ENCODE measurements around the gene RNF148. TPM values are rescaled to one million over a fixed set of nuclear protein-coding genes. Genes with fewer than 3 reads are reported as not detected.

RNF148 gene
- total and polyA plus RNA-seq, 4 donors: 0.09 to 3.5 (median 0.09) TPM; not detected in 1

DNA sequence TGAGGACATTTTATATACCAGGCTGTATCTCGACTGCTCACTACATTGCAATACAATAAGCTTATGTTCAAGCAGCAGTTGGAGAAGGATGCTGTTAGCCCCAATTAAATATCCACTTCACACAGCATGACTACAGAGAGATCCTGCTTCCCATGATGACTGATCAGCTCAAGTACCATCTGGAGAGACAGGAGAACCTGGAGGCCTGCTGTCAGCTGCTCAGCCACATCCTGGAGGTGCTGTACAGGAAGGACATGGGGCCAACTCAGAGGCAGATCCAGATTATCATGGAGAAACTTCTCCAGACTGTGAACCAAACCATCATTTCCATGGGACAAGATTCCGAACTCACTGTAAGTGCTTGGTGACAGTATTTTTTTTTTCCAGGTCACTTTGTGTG lies 26.3 kb downstream of the RNF148 start:
- Histone ChIP-seq H3K9me3 (ENCODE audit: control insufficient read depth in 4 of 4, low read length in 3 of 4) (no peaks in the 10 kb centered on the region), H3K27me3 (ENCODE audit: control insufficient read depth in 4 of 4, insufficient read depth in 4 of 4, low read length in 3 of 4) (no peaks in the 10 kb centered on the region), H3K36me3 (ENCODE audit: control insufficient read depth in 4 of 4, insufficient read depth in 3 of 4, low read depth in 1 of 4, low read length in 3 of 4) (no peaks in the 10 kb centered on the region), H3K27ac (ENCODE audit: low read depth in 1 of 2, low read length in 2 of 2) (no peak overlapping the region), H3K4me3 (ENCODE audit: low read depth in 1 of 3, low read length in 3 of 3) (no peak overlapping the region), H3K9ac (ENCODE audit: low read depth in 1 of 2, low read length in 2 of 2) (no peak overlapping the region), H3K4me1 (ENCODE audit: control insufficient read depth in 4 of 4, insufficient read depth in 4 of 4, low read length in 3 of 4) (no peaks in the 10 kb centered on the region)
- no peak for TF ChIP-seq RAD21 (IDR thresholded peaks at IDR 0.05)
- TF ChIP-seq HNF4A (conservative IDR thresholded peaks at IDR 0.05): no peak
- no peak for TF ChIP-seq NR2F2 (IDR thresholded peaks at IDR 0.05)
- no peak for TF ChIP-seq SP1 (IDR thresholded peaks at IDR 0.05)
- TF ChIP-seq HNF4G (IDR thresholded peaks at IDR 0.05): no peak
- TF ChIP-seq, protein P1, sequence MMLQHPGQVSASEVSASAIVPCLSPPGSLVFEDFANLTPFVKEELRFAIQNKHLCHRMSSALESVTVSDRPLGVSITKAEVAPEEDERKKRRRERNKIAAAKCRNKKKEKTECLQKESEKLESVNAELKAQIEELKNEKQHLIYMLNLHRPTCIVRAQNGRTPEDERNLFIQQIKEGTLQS (IDR thresholded peaks at IDR 0.05): no peak
- no peak for TF ChIP-seq EGR1 (IDR thresholded peaks at IDR 0.05; ENCODE audit: low read depth in 2 of 2)
- no peak for TF ChIP-seq FOXA1 (IDR thresholded peaks at IDR 0.05)
- TF ChIP-seq, protein P2, sequence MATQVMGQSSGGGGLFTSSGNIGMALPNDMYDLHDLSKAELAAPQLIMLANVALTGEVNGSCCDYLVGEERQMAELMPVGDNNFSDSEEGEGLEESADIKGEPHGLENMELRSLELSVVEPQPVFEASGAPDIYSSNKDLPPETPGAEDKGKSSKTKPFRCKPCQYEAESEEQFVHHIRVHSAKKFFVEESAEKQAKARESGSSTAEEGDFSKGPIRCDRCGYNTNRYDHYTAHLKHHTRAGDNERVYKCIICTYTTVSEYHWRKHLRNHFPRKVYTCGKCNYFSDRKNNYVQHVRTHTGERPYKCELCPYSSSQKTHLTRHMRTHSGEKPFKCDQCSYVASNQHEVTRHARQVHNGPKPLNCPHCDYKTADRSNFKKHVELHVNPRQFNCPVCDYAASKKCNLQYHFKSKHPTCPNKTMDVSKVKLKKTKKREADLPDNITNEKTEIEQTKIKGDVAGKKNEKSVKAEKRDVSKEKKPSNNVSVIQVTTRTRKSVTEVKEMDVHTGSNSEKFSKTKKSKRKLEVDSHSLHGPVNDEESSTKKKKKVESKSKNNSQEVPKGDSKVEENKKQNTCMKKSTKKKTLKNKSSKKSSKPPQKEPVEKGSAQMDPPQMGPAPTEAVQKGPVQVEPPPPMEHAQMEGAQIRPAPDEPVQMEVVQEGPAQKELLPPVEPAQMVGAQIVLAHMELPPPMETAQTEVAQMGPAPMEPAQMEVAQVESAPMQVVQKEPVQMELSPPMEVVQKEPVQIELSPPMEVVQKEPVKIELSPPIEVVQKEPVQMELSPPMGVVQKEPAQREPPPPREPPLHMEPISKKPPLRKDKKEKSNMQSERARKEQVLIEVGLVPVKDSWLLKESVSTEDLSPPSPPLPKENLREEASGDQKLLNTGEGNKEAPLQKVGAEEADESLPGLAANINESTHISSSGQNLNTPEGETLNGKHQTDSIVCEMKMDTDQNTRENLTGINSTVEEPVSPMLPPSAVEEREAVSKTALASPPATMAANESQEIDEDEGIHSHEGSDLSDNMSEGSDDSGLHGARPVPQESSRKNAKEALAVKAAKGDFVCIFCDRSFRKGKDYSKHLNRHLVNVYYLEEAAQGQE (IDR thresholded peaks at IDR 0.05): no peak
- TF ChIP-seq, protein P3, sequence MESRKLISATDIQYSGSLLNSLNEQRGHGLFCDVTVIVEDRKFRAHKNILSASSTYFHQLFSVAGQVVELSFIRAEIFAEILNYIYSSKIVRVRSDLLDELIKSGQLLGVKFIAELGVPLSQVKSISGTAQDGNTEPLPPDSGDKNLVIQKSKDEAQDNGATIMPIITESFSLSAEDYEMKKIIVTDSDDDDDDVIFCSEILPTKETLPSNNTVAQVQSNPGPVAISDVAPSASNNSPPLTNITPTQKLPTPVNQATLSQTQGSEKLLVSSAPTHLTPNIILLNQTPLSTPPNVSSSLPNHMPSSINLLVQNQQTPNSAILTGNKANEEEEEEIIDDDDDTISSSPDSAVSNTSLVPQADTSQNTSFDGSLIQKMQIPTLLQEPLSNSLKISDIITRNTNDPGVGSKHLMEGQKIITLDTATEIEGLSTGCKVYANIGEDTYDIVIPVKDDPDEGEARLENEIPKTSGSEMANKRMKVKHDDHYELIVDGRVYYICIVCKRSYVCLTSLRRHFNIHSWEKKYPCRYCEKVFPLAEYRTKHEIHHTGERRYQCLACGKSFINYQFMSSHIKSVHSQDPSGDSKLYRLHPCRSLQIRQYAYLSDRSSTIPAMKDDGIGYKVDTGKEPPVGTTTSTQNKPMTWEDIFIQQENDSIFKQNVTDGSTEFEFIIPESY (IDR thresholded peaks at IDR 0.05): no peak
- TF ChIP-seq, protein P4, sequence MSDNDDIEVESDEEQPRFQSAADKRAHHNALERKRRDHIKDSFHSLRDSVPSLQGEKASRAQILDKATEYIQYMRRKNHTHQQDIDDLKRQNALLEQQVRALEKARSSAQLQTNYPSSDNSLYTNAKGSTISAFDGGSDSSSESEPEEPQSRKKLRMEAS (IDR thresholded peaks at IDR 0.05): no peak
- no peak for TF ChIP-seq JUND (IDR thresholded peaks at IDR 0.05)
- TF ChIP-seq GABPA (IDR thresholded peaks at IDR 0.05 in 1 of 2, conservative IDR thresholded peaks at IDR 0.05 in 1 of 2): no peak
- no peak for TF ChIP-seq TAF1 (conservative IDR thresholded peaks at IDR 0.05)
- TF ChIP-seq RXRA (IDR thresholded peaks at IDR 0.05): no peak
- TF ChIP-seq, protein P5, sequence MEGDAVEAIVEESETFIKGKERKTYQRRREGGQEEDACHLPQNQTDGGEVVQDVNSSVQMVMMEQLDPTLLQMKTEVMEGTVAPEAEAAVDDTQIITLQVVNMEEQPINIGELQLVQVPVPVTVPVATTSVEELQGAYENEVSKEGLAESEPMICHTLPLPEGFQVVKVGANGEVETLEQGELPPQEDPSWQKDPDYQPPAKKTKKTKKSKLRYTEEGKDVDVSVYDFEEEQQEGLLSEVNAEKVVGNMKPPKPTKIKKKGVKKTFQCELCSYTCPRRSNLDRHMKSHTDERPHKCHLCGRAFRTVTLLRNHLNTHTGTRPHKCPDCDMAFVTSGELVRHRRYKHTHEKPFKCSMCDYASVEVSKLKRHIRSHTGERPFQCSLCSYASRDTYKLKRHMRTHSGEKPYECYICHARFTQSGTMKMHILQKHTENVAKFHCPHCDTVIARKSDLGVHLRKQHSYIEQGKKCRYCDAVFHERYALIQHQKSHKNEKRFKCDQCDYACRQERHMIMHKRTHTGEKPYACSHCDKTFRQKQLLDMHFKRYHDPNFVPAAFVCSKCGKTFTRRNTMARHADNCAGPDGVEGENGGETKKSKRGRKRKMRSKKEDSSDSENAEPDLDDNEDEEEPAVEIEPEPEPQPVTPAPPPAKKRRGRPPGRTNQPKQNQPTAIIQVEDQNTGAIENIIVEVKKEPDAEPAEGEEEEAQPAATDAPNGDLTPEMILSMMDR (IDR thresholded peaks at IDR 0.05; ENCODE audit: low read depth, low read length, missing input control): no peak
- no peak for TF ChIP-seq YY1 (IDR thresholded peaks at IDR 0.05)
- no peak for DNase-seq (ENCODE audit: low spot score)
- 87% methylated on average over 2 of the region's 2 CpGs for WGBS

All from liver (tissue), 9 donors.